ELR (cell line): ENCODE data around the gene TSKU.

Source experiments
- DNase-seq: peaks from one replicate; pipeline ENCODE4 v3.0.0-alpha.2; 2015; ENCODE audit warnings: low read depth

The TSKU gene, protein sequence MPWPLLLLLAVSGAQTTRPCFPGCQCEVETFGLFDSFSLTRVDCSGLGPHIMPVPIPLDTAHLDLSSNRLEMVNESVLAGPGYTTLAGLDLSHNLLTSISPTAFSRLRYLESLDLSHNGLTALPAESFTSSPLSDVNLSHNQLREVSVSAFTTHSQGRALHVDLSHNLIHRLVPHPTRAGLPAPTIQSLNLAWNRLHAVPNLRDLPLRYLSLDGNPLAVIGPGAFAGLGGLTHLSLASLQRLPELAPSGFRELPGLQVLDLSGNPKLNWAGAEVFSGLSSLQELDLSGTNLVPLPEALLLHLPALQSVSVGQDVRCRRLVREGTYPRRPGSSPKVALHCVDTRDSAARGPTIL

DNA sequence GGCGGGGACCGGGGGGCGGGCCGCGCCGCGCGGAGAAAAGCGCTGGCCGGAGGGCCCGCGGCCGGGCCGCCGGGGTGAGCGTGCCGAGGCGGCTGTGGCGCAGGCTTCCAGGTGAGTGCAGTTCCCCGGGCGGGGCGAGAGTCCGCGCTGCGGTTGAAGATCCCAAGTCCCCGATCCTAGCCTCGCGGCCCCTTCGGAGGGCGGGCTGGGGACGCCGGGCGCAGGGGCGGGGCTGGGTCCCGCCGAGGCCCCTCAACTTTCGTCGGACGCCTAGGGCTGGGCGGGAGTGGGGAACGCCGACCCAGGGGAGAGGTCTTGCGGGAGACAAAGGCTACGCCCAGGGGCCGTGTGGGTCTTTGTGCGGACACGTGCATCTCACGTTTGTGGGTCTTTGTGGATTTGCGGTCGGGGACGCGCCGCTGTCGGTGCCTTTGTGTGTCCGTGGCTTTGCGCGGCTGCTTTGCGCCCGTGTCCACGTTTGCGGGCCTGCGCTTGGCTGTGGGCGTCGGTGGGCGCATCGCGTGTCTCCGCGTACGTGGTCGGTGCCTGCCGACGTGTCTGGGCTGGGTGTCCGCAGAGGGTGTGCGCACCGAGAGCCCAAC lies at the start of gene TSKU:
TSS of gene TSKU (plus strand) at position 63 of the 602 bp plus-strand sequence. CDS start 12,261 bp downstream, outside the sequence.
- DNase-seq = peak; percentile 41

DNA sequence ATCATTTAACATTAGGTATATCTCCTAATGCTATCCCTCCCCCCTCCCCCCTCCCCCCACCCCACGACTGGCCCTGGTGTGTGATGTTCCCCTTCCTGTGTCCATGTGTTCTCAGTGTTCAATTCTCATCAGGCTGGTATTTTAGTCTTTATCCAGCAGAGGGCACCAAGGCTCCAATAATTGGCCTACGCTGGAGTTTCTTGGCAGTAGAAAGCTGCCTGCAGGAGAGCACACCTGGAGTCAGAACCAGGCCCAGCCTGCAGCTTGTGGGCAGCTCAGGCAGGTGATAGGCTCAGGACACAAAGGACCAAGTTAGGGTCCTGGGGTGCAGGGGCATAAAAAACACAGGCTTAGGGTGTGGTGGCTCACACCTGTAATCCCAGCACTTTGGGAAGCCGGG lies 49.2 kb upstream of the TSKU start:
- peak; percentile 77 for DNase-seq

DNA sequence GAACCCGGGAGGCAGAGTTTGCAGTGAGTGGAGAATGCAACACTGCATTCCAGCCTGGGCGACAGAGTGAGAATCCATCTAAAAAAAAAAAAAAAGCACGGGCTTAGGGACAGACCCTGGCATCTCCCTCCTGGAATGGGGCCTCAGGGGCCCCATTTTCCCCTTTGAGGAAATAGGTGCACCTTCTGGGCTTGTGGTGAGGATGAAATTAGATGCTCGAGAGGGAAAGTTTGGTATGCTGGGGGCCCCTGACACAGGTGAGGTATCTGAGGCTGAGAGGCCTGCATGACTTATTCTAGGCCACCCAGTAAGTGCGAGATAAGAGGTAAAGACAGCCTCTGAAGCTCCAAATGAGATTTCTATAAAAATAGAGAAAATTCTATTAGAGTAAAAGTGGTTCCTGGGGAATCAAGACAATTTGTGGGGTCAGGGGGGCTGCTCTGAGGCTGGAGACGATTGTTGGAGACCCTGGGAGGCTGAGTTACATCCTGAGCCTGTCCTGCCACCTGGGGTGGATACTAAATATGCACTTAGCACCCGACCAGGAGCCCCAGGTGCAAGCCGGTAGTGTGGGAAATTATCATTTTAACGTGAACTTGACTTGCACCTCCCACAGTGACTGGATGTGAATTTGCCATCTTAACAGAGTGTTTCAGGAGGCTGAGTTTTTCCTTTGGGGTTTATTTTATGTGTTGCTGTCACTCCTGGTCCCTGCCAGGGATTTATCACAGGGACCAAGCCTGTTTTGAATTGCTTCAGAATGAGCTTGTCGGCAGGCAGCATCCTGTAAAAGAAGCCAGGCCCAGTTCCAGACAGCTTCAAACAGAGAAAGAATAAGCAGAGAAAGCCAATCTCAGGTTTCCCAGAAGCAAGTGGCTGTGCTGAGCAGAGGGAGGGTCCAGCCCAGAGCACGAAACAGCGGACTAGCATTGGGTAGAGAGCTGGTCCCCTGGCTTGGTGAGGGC lies 48.4 kb upstream of the TSKU start:
- DNase-seq = no peak

DNA sequence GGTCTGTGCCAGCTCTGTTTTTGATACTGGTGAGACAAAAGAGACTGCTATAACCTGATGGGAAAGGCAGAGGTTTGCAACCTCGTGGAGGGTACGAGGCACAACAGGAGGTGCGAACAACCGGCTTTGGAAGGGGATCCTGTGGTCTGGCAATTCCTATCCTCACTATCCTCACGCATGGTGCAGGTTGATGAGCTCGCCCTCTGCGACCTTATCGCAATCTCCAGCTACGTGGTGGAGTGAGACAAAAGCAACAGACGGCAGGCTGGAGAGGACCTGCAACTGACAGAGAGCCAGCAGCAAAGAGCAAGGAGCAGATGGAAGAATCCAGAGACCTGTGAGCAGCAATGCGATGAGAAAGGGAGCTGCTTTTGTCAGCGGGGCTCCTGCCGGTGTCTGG lies 47.3 kb upstream of the TSKU start:
- DNase-seq = no peak

DNA sequence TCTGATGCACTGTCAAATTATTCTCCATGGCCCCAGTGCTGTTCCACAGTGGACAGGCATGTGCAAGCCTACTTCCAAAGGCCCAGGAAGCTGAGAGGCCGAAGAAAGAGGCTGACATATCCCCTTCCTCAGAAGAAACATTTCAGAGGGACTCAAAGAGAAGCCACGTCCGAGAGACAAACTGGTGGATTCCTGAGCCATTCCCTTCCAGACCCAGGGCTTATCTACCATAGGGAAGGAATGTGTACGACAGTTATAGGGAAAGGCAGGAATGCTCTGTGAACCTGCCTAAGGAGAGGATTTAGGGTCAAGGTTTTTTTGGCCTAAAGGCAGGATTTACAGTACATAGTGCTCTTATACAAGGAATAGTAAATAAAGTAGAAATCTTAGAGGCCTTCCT lies 46.9 kb upstream of the TSKU start:
- DNase-seq = no peak

DNA sequence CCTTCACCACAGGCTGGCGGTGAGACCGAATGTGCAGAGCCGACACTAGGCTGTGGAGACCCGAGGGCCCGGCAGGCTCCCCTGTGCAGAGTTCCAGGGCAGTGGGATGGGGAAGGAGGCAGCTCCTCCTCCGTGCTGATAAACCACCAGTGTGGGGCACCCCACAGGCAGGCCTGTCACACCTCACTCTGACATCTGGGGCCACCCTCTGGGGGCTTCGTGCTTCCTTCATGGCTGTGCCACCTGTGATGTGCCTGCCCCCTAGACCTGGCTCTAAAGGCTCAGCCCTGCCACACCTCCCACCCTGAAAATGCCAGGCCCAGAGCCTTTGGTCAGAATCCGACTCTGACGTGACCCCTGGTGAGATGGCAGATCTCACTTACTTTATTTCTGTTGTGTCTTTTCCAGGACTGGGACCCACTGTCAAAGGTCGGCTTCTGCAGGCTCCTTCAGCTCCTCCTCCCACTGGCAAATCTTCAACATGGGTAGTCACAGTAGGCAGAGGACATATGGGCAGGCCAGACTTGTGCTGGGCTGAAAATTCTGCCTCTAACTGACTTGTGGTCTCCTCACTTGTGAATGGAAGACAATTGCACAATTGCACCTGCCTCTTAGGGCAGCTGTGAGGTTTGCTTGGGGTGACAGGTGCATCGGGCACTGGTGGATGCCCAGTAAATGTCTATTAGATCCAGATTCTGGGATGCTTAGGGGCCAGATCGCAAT lies 46.2 kb upstream of the TSKU start:
- no peak for DNase-seq

DNA sequence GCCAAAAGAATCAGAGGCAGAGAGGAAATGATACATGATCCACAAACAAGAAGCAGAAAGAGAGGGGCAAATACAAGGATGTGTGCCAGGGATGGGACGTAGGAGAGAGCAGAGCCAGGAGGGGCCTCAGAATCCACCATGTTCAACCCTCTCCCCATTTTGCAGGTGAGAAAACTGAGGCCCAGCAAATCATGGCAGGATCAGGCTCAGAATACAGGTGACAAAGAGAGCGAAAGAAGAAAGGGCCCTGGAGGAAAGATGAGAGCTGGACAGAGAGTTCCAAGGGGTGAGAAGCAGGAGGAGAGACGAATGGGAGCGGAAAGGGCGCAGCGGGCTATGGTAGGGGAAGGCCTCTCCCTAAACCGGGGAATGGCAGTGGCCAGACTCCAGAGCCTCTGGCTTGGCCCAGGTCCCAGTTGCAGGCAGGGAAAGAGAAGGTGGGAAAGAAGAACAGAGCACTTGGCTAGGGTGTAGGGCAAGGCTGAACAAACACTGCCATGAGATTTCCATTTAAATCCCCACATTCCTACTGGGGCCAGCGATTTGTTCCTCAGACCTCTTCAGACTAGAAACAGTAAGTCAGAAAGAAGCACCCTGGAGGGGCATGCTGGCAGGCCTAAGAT lies 44.4 kb upstream of the TSKU start:
- DNase-seq = no peak

DNA sequence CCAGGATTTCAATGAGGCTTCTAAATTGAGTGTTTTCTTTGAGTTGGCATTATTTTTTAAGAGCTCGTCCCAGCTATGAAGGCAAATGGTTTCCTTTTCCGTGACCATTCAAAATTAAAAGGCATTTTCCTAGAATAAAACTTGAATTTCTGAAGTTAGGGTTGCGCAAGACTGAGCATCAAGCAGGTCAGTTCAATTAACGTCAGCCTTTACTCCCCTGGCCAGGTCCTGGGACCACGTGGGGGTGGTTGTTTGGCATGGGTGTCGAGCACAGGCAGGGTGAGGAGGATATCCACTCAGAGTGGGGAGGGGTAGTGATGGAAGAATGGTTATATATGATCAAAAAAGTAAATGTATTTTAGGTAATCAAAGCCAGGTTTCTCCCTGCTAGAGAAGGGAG lies 43.4 kb upstream of the TSKU start:
- no peak for DNase-seq

DNA sequence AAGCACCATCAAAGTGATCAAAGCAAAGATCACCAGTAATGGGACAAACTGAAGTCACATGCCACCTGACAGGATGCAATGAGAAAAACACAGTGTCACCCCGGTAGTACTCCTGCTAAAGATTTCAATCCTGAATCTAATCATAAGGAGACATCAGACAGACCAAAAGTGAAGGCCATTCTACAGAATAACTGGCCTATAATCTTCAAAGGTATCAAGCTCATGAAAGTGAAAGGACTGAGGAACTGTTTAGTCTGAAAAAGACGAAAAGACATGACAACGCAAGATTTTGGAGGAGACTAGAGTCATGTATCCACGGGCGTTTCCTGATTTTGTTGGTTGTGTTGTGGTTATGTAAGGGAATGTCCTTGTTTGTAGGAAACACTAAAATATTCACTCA lies 42.4 kb upstream of the TSKU start:
- no peak for DNase-seq

DNA sequence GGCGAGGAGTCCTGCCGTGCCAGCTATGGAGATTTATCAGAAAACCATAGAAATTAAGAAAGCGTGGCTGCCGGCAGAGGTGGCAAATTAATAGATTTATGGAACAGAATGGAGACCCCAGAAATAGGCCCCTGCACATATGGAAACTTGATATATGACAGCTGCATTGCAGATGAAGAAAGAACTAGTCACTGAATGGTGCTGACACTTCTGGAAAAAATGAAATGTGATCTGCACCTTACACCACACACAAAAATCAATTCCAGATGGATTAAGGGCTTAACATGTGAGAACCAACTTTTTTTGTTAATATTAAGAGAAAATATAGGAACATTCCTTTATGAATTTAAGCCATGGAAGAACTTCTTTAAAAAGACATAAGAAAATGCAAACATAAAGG lies 40.3 kb upstream of the TSKU start:
- DNase-seq = no peak

DNA sequence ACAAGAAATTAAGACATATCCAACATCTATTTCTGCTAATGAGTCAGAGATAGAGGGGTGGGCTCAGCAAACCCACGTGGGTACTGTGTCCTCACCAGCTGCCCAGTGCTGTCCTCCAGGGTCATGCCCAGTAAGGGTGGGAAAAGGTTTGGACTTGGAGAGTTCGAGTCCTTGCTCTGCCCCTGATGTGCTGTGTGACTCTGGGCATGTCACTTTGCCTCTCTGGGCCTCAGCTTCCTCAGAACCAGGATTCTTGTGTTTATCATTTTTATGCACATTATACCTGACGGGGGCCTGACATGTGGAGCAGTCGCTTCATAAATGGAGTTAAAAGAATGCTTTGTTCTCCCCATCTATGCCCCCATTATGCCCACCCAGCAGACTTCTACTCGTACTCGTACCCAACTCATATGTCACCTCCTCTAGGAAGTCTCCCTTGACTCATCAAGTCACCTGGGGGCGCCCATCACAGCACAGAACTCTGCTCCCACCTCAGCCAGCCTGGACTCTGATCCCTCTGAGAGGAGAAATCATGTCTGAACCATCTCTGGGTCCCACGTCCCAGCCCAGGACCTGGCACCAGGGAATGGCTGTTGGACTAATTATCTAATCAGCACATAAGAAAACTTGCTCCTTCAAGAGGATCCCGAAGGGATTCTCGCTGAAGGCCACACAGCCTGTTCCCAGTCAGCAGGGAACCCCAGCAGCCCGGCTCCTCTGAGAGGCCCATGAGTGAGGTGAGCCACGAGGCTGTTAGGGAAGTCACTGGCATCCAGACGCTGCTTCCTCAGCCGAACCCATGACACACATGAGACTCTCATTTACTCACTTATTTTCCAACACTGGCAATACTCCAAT lies 38.7 kb upstream of the TSKU start:
- peak; percentile 48 for DNase-seq

DNA sequence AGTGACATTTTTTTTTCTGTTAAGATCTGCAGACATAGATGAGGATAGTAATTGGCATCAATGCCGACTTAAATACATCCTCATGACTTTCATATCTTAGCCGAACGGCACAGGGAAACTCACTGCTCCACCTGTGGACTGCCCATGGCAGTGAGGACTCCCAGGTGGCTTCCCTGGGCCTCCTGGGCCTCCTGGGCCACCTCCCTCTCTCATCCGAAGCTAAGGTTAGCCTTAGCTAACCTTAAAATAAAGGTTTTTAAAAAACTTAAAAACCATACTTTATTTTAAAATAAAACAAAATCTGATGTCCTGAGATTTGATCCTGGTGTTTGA lies 38.1 kb upstream of the TSKU start:
- DNase-seq = no peak

DNA sequence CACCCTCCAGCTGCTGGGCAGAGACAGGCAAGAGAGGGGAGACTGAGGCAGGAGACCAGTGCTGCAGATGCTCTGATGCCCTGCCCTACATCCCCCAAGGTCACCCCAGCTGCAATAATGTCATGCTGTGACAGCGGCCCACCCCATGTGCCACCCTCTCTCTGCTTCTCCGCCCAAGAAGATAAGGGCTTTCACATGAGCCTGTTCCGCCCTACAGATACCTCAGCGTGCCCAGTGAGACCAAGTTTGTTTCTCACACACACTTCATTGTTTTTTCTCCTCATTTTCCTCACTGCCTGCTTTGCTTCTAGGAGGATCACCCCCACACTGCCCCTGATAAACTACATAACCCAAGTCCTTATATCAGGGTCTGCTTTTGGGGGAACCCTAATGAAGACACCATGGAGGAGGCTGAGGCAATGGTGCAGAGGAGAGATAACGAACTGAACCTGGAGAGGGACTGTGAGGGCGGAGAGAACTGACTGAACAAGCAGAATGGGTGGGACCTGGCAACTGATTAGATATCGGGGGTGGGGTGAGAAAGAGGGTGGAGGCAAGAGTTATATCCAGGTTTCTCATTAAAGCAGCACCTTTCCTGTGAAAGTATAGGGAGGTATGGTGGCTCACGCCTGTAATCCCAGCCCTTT lies 37.5 kb upstream of the TSKU start:
- no peak for DNase-seq

DNA sequence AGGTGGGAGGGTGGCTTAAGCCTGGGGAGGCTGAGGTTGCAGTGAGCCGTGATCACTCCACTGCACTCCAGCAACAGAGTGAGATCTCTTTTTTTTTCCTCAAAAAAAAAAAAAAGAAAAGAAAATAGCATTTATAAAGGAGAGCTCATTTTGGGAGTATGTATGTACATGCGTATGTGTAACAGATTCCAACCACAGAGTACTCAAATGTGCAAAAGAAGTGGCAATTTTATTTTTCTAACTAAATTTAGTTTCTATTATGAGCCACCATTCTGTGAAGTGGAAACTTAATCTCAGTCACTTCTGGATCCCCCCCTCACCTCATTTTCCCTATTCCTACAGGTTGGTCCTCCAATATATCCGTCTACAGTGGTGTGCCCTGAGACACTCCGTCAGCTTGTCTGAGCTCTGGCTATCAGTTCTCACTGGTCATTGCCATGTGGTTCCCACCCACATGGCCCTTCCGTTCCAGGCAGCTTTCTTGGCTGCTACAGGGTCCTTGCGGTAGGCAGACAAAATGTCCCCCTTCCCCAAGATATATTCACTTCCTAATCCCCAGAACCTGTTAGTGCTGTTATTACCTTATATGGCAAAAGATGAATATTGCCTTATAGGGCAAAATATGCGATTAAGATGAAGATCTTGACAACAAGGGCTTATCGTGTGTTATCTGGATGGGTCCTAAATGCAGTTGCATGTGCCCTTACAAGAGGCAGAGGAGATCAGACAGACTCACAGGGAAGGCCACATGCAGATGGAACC lies 35.8 kb upstream of the TSKU start:
- no peak for DNase-seq

DNA sequence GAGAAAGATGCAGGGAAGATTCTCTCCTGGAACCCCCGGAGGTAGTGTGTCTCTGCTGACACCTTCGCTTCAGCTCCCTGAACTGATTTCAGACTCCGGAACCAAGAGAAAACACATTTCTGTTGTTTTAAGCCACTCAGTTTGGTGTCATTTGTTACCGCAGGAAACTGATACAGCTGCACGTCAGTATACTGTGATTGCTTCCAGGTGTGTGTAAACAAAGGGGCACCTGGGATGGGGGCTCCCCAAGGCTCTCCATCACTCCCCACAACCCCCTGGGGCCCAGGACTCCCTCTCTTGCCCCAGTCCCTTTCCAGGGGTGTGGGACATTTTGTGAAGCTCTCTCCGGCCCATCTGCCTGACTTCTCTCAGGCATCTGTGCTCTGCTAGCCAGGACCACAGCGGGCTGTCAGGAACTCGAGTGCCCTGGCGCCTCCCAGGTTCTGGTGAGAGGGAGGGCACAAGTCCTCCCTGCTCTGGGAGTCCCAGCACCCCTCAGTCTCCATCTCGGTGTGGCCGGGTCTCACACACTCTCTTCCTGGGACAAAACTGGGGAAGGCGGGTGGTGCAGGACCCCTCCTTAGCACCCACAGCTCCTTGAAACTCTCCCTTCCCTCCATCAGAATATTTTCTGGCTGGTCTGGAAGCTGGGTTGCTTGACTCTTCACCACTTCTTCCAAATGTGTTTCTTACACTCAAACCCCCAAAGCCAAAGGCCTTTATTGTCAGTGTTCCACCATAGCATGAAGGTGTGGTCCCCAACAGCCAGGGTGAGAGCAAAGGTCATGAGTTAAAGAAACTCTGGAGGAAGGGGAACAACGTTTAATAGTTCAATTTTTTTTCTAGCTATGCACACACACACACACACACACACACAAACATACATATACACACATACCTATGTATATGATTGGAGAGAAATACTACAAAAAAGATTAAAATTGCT lies 35.0 kb upstream of the TSKU start:
- DNase-seq = no peak

DNA sequence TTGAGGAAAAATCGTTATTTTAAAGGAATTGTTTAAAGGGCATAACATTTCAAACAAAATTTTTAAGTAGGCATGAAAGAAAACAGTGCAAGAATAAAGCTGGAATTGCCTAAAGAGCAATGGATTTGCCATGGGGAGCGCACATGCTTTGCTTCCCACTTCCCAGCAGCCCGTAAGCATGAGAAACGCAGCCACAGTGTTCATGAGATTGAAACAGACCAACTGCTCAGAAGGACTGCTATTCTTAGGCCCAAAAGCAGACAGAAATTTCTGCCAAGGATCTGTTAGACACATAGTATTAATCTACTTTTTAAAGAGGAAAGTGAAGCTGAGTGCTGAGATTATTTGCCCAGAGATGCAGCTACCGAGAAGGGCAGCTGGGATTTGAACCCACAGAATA lies 34.2 kb upstream of the TSKU start:
- DNase-seq = no peak

DNA sequence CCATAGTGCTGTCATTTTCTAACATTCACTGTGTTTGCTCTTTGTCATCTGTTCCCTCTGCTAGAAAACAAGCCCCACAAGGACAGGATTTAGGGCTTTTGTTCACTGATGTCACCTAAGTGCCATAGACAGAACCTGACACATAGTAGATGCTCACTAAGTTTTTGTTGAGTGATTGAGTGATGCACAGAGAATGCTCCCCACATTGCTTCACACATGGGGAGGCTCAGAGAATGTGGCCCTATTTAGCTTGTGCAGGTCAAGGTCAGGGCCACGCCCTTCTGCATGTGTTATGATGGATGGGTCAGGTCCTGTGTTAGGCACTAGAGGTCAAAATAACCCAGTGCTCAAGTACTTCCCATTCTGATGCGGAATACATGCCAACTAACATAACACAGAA lies 33.1 kb upstream of the TSKU start:
- DNase-seq = no peak

DNA sequence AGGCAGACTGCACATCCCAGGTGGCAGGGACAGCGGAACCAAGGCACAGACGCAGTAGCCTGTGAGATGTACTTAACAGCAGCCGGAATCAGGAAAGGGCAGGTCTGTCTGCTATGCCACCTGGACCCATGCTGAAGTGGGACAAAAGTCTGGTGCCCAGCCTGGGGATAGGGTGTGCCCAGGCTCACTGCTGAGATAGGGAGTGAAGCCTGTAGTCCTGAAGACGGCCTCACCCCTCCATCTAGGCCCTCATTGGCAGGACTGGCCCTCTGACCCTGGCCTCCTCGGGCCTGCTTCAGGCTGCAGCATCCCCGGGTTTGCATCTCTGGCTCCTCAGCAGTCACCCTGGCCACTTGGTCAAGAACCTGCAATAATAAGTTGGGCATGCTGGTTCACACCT lies 32.4 kb upstream of the TSKU start:
- no peak for DNase-seq
